Activated T-cell treated with anti-CD3 and anti-CD28 coated beads, Interleukin-2, amount 50 U/mL, for 72 hours (primary cell): ENCODE measurements around the gene SPTBN1. TPM values are rescaled to one million over a fixed set of nuclear protein-coding genes. Genes with fewer than 3 reads are reported as not detected.

ENCODE experiments used
- ATAC-seq, 2 donors: fragments of 150-1000 bp; cut with Tn5 transposase; replicated peaks in 1 of 2; 2 replicates each; pipeline ENCODE4 v1.10.0; 2021; ENCODE audit warnings: moderate library complexity in 2 of 2, mild to moderate bottlenecking in 1 of 2
- DNase-seq, 2 donors: peaks; one replicate each; pipeline ENCODE4 v3.0.0; 2021 to 2022; ENCODE audit warnings: mixed read lengths in 1 of 2
- H3K27ac Mint-ChIP-seq: one replicate; pipeline ENCODE4 v1.8.0; 2022; ENCODE audit warnings: mild to moderate bottlenecking, moderate library complexity, mixed read lengths
- H3K27me3 Mint-ChIP-seq: one replicate; pipeline ENCODE4 v1.8.0; 2022; ENCODE audit warnings: low read depth, mixed read lengths
- H3K36me3 Mint-ChIP-seq, 2 donors: one replicate each; pipeline ENCODE4 v1.8.0; 2022; ENCODE audit warnings: mixed read lengths in 2 of 2, mild to moderate bottlenecking in 1 of 2; ENCODE audit not compliant: insufficient read depth in 2 of 2
- H3K4me1 Mint-ChIP-seq: one replicate; pipeline ENCODE4 v1.8.0; 2022; ENCODE audit warnings: low read depth, mixed read lengths
- H3K4me3 Mint-ChIP-seq, 2 donors: one replicate each; pipeline ENCODE4 v1.8.0; 2022; ENCODE audit warnings: mild to moderate bottlenecking in 2 of 2, mixed read lengths in 2 of 2, moderate library complexity in 2 of 2
- H3K9me3 Mint-ChIP-seq, 2 donors: one replicate each; pipeline ENCODE4 v1.8.0; 2022; ENCODE audit warnings: mixed read lengths in 2 of 2
- total RNA-seq, 2 donors: library from RNA; stranded (reverse); gene quantifications; one replicate each; pipeline ENCODE4 v1.2.3, GENCODE V29; 2022

Gene SPTBN1
- total RNA-seq, 2 donors from 2014 or later: 120 to 136 TPM

DNA sequence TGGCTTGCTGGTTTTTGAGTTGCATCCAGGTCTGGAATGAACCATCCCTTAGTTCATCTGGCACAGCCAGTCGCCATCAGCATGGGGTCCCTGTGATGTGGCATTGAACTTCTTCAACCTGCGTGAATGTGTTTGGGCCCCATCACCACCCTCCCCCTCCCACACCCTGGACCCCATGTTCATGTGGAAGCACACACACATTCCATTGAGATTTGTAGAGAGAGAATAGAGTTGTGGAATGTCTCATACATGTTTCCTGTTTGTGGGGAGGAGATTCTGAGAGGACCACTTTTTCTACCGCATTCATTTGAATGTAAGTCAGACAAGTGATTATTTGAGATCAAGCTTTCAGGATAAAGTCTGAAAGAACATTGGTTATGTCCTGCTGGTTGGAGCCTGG, 149.7 kb downstream of the SPTBN1 start:
- peak overlapping the region; percentile 91 for H3K27ac Mint-ChIP-seq

DNA sequence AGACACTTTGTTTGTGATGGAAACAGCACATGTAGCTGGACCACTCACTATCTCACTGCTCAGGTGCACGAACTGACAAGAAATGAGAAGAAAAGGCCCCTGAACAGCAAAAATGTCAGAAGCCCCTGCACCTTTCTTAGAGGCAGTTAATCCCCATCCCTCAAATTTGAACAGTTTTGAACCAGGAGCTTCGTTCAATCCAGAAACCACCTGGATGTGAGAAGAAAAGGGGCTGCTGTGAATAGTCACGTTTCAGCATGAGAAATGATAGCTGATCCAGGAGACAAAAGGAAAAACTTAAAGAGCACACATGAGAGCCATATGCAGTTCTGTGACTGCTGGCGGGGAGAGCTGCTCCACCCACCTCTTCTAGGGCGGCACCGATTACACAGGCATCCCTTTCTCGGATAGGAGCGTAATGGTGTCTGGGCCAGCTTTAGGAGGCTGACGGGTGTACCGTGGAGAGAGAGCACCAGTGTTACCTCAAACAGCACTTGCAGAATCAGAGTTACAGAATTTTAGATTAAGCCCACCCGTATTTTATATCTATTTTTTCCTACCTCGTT, 150.3 kb downstream of the SPTBN1 start:
- Mint-ChIP-seq H3K4me1 (peaks cover 87% of the 10 kb centered on the region), H3K36me3 (peaks cover 0 to 6% of the 10 kb centered on the region in 2 donors), H3K27ac (peak overlapping the region; percentile 43), H3K9me3 (peaks cover 0 to 3% of the 10 kb centered on the region in 2 donors), H3K27me3 (no peaks in the 10 kb centered on the region), H3K4me3 (peak overlapping the region; percentile 61 to 68)
- peak in 1 of 2 donors; percentile 50 for DNase-seq
- peak; percentile 59 to 74 for ATAC-seq

More for the DNA sequence above, 149.7 kb downstream of the SPTBN1 start:
- DNase-seq: no peak
- Mint-ChIP-seq H3K9me3 (peaks cover 0 to 3% of the 10 kb centered on the region in 2 donors), H3K4me1 (peaks cover 92% of the 10 kb centered on the region), H3K36me3 (peaks cover 0 to 6% of the 10 kb centered on the region in 2 donors), H3K27me3 (no peaks in the 10 kb centered on the region), H3K4me3 (peak overlapping the region; percentile 61 to 68)
- peak; percentile 3 to 13 for ATAC-seq

DNA sequence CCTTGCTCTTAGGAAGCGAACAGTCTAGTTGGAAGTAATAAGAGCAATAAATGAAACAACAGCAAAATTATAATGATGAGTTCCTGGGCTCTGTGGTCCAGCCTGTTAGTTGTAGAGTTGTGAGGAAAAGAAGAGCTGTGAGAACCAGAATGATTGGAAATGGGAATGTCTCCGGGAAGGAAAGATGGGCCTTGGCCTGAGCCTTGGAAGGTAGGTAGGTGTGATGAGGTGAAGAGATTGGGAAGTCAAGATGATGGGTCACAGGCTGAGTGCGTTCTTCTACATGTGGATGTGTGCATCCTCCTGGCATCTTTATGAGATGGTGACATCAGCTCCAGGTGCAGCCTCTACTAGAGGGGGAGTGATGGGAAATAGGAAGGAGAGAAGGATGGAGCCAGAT, 152.1 kb downstream of the SPTBN1 start:
- DNase-seq (no peak), ATAC-seq (no peak)
- Mint-ChIP-seq H3K36me3 (peaks cover 1 to 10% of the 10 kb centered on the region in 2 donors), H3K4me1 (peaks cover 84% of the 10 kb centered on the region), H3K27ac (no peak overlapping the region), H3K4me3 (no peak overlapping the region), H3K27me3 (no peaks in the 10 kb centered on the region), H3K9me3 (peaks cover 0 to 3% of the 10 kb centered on the region in 2 donors)

DNA sequence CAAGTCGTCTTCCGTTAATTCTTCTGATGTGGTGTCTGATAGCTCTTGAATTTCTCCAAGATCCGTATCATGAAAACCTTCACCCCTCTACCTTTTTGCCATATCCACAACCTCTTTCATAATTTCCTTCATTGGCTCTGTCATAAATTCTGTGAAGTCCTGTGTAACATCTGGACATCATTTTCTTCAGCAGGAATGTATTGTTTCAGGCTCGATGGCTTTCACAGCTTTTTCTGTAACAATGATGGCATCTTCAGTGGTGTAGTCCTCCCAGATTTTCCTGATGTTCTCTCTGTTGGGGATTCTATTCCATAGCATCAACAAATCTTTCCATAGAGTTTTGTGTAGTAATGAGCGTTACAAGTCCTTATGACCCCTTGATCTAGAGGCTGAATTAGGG, 153.1 kb downstream of the SPTBN1 start:
- no peak for ATAC-seq
- Mint-ChIP-seq H3K36me3 (peaks cover 1 to 10% of the 10 kb centered on the region in 2 donors), H3K4me1 (peaks cover 81% of the 10 kb centered on the region), H3K27me3 (no peaks in the 10 kb centered on the region), H3K27ac (peak overlapping the region; percentile 16), H3K4me3 (no peak overlapping the region), H3K9me3 (peaks cover 0 to 3% of the 10 kb centered on the region in 2 donors)
- DNase-seq: no peak

DNA sequence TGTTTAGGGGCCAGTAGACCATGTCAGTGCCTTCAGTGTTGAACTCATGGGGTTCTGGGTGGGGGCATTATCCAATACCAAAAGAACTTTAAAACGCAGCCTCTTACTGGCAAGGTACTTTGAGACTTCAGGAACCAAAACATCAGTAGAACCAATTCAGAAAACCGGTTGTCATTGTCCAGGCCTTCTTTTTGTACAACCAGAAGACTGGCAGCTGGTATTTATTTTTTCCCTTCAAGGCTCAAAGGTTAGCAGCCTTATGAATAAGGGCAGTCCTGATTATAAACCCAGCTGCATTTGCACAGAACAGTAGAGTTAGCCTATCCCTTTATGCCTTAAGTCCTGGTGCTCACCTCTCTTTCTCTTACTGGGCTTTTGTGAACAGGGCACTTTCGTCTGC, 153.5 kb downstream of the SPTBN1 start:
- H3K36me3 Mint-ChIP-seq: peaks cover 1 to 10% of the 10 kb centered on the region in 2 donors
- peaks cover 0 to 3% of the 10 kb centered on the region in 2 donors for H3K9me3 Mint-ChIP-seq
- peak overlapping the region; percentile 16 for H3K27ac Mint-ChIP-seq
- H3K4me1 Mint-ChIP-seq: peaks cover 77% of the 10 kb centered on the region
- ATAC-seq: no peak
- H3K4me3 Mint-ChIP-seq: no peak overlapping the region
- DNase-seq: no peak
- H3K27me3 Mint-ChIP-seq: no peaks in the 10 kb centered on the region

DNA sequence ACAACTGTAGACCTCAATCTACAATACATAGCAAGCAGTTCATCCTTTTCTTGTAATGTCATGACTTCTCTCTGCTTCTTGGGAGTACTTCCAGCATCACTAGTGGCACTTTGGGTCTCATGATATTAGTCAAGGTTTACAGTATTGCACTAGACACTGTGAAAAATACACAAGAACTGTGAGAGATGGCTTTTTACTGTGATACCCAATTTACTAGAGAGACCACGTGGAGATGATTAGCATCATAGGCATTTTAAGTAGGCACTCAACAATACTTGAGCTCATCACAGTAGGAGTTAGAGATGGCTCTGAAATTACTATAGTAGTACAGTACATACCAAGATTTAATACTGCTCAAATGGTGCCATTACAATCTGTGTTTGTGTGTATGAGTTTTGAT, 154.6 kb downstream of the SPTBN1 start:
- peak; percentile 53 to 77 for ATAC-seq
- no peak for DNase-seq
- Mint-ChIP-seq H3K27ac (peak overlapping the region; percentile 58), H3K9me3 (peaks cover 0 to 3% of the 10 kb centered on the region in 2 donors), H3K4me1 (peaks cover 66% of the 10 kb centered on the region), H3K27me3 (no peaks in the 10 kb centered on the region), H3K4me3 (peak overlapping the region in 1 of 2 donors; percentile 36), H3K36me3 (peaks cover 1 to 10% of the 10 kb centered on the region in 2 donors)

DNA sequence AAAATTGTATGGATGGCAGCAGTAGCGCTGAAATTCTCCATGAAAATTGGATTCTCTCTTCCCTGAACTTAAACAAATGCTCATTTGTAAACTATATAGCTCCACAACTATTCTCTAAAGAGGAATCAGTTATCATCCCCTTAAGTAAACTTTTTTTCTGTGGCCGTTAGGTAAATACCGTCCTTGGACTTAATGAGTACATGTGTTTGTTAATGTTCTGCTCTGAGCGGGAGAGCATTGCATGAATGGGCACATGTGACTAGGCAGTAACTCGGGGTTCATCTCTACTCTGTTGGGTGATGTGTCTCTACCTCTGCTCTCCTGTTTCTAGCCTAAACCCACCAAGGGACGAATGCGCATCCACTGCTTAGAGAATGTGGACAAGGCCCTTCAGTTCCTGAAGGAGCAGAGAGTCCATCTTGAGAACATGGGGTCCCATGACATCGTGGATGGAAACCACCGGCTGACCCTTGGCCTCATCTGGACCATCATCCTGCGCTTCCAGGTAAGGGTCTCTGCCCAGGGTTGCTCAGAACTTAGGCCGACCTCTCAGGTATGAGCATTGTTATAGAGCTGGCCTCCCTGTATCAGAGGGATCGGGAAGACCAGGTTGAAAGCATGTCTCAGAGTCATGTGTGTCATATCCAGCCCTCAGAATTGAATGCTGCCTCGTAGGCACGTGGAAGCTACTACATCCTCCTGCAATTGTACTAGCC, 155.9 kb downstream of the SPTBN1 start:
- Mint-ChIP-seq H3K9me3 (peaks cover 0 to 3% of the 10 kb centered on the region in 2 donors), H3K4me3 (no peak overlapping the region), H3K4me1 (peaks cover 53% of the 10 kb centered on the region), H3K36me3 (peaks cover 2 to 13% of the 10 kb centered on the region in 2 donors), H3K27me3 (no peaks in the 10 kb centered on the region), H3K27ac (no peak overlapping the region)
- DNase-seq: no peak
- ATAC-seq: no peak

DNA sequence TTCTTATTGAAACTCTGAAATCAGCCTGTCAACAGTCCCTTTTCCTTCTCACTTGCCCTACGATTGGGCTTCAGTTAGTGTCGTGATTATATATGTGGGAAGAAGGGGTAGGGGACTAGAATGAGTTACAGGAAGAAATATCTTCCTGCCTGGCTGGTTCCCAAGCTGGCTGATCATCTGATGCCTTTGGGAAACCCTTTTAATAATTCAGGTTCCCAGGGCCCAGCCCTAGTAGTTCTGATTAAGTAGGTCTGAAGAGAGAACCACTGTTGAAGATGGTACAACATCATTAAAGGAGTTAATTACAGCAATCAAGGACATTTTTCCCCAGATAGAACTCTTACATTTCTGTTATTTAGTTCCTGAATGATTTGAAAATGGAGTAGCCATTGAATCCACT, 157.3 kb downstream of the SPTBN1 start:
- Mint-ChIP-seq H3K36me3 (peaks cover 2 to 16% of the 10 kb centered on the region in 2 donors), H3K27ac (peak overlapping the region; percentile 79), H3K27me3 (no peaks in the 10 kb centered on the region), H3K4me1 (peaks cover 51% of the 10 kb centered on the region), H3K9me3 (no peaks in the 10 kb centered on the region), H3K4me3 (no peak overlapping the region)
- no peak for DNase-seq
- no peak for ATAC-seq

DNA sequence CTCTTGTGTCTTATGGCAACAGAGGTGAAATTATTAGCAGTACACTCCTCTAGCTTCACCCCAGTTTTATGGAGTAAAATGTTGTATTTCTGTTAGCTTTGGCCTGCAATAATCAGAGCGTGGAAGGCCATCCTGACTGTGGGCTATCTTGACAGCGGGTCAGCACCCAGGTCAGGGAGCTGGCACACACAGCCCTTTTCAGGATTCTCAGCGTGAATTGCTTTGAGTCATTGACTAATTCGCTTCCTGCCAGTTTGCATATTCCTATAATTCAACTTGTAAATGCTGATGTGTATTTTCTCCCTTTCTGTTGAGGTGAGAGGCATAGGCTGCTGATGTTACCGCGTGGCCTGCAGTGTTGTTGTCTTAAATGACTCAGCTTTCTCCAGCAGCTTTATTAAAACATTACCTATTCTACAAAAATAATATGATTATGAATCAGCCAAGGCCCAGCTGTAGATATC, 157.7 kb downstream of the SPTBN1 start:
- Mint-ChIP-seq H3K4me3 (no peak overlapping the region), H3K27me3 (no peaks in the 10 kb centered on the region), H3K27ac (peak overlapping the region; percentile 79), H3K9me3 (no peaks in the 10 kb centered on the region), H3K4me1 (peaks cover 51% of the 10 kb centered on the region), H3K36me3 (peaks cover 2 to 16% of the 10 kb centered on the region in 2 donors)
- ATAC-seq (peak in 1 of 2 donors; percentile 21), DNase-seq (no peak)

DNA sequence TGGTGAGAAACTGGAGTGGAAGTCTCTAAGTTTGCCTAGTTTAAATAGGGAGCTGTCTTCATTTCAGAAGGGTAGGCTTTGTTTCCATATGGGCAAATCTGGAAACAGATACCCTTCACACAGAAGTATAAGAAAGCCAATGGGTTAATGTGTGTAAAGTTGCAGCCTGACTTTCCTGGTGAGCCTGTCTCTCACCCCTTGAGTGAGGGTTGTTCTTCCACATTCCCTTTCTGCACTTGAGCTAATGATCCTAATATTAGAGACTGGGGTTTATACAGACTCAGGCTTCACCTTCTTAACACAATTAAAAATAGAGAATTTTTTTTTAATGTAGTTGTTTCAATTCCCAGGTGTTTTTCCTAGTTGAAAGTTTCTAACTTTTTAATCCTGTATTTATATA, 158.7 kb downstream of the SPTBN1 start:
- H3K36me3 Mint-ChIP-seq: peaks cover 2 to 21% of the 10 kb centered on the region in 2 donors
- H3K9me3 Mint-ChIP-seq: no peaks in the 10 kb centered on the region
- H3K27ac Mint-ChIP-seq: peak overlapping the region; percentile 84
- no peak overlapping the region for H3K4me3 Mint-ChIP-seq
- DNase-seq (no peak), ATAC-seq (no peak)
- no peaks in the 10 kb centered on the region for H3K27me3 Mint-ChIP-seq
- peaks cover 44% of the 10 kb centered on the region for H3K4me1 Mint-ChIP-seq

DNA sequence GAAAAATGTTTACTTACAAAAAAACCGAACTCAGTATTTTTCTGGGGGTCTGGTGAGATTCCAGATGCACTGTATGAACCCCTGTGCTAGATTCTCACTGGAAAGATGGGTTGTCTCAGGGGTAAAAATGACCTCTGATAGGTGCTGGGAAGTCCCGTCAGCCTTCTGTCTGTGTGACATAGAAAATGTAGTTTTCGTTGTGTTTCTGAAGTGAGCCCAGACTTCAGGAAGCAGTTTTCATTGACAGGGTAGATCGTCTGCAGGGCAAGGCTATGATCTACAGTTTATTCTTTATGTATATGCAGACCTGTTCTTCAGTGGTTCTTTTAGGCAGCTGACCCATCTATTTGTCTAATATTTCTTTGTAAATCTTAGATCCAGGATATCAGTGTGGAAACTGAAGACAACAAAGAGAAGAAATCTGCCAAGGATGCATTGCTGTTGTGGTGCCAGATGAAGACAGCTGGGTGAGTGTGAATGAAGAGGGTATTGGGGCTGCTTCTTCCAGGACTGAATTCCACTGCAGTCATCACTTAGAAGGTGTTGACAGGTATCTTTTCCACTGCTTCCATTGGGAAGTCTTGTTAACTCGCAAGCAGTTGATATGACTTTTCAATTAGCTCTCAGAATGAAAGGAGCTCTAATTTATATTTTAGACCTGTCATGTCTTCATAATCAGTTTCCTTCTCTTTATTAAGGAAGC, 159.9 kb downstream of the SPTBN1 start:
- H3K9me3 Mint-ChIP-seq: no peaks in the 10 kb centered on the region
- DNase-seq: no peak
- peaks cover 34% of the 10 kb centered on the region for H3K4me1 Mint-ChIP-seq
- peaks cover 12 to 33% of the 10 kb centered on the region in 2 donors for H3K36me3 Mint-ChIP-seq
- no peak for ATAC-seq
- H3K4me3 Mint-ChIP-seq: no peak overlapping the region
- H3K27ac Mint-ChIP-seq: peak overlapping the region; percentile 11
- H3K27me3 Mint-ChIP-seq: no peaks in the 10 kb centered on the region

DNA sequence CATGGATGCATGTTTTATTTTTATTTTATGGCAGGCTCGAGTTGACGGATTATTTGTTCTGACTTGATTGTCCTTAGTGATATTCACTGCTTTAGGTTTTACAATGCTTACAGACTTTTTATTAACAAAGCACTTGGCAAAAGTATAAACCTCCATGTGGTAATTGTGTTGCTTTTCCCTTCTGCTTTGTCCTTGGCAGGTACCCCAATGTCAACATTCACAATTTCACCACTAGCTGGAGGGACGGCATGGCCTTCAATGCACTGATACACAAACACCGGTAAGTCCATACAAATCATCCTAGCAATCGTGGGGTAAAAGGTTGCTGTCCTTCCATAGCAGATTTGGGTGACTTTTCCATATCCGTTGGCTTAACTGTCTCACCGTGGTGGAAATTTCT, 161.3 kb downstream of the SPTBN1 start:
- Mint-ChIP-seq H3K4me3 (no peak overlapping the region), H3K36me3 (peaks cover 14 to 41% of the 10 kb centered on the region in 2 donors), H3K4me1 (peaks cover 24% of the 10 kb centered on the region), H3K27me3 (no peaks in the 10 kb centered on the region), H3K27ac (no peak overlapping the region), H3K9me3 (no peaks in the 10 kb centered on the region)
- DNase-seq (no peak), ATAC-seq (no peak)
